Middle frontal gyrus (tissue), 1 donor: ENCODE data around the gene F2RL1.
"Not testable (repeated sequence)": the region's sequence is repeated elsewhere in the genome, so short reads cannot be mapped to it uniquely, and the experiment has no call there.

Experiments used
- DNase-seq: peaks from one replicate; pipeline ENCODE4 v3.0.0-alpha.2; 2015; ENCODE audit warnings: low spot score; ENCODE audit errors: extremely low spot score

Gene F2RL1

GRCh38 chr5:76849419-76850291 lies 30.8 kb downstream of the F2RL1 start, which contains the start of gene S100Z:
S100Z (plus strand) TSS chr5:76850014; CDS start chr5:76875360, 25,346 bp downstream.
- DNase-seq = no peak

- DNase-seq = no peak
Observed at GRCh38 chr5:76850543-76851145, 31.8 kb downstream of the F2RL1 start.

- DNase-seq = no peak
Observed at GRCh38 chr5:76851728-76852369, 33.0 kb downstream of the F2RL1 start.

GRCh38 chr5:76852772-76853171 lies 33.9 kb downstream of the F2RL1 start:
- DNase-seq = no peak

- not testable (repeated sequence) for DNase-seq
Observed at GRCh38 chr5:76853741-76854140, 34.9 kb downstream of the F2RL1 start.

GRCh38 chr5:76854644-76855043 lies 35.8 kb downstream of the F2RL1 start:
- DNase-seq = no peak

- not testable (repeated sequence) for DNase-seq
Observed at GRCh38 chr5:76855501-76855900, 36.7 kb downstream of the F2RL1 start.

GRCh38 chr5:76855961-76856360 lies 37.1 kb downstream of the F2RL1 start:
- DNase-seq = no peak

GRCh38 chr5:76856800-76857199 lies 38.0 kb downstream of the F2RL1 start:
- not testable (repeated sequence) for DNase-seq

GRCh38 chr5:76859591-76860247 lies 40.9 kb downstream of the F2RL1 start:
- no peak for DNase-seq

- DNase-seq = no peak
Observed at GRCh38 chr5:76861612-76862011, 42.8 kb downstream of the F2RL1 start.

- no peak for DNase-seq
Observed at GRCh38 chr5:76863001-76863400, 44.2 kb downstream of the F2RL1 start.

- DNase-seq = no peak
Observed at GRCh38 chr5:76866503-76866902, 47.7 kb downstream of the F2RL1 start.

- no peak for DNase-seq
Observed at GRCh38 chr5:76867038-76867437, 48.2 kb downstream of the F2RL1 start.

- peak; percentile 60 for DNase-seq
Observed at GRCh38 chr5:76867827-76868693, 49.2 kb downstream of the F2RL1 start.

GRCh38 chr5:76870046-76870445 lies 51.2 kb downstream of the F2RL1 start:
- DNase-seq = no peak

- no peak for DNase-seq
Observed at GRCh38 chr5:76874088-76874581, 55.3 kb downstream of the F2RL1 start.
